H1 (cell line): ENCODE results near the gene AVPR1A. TPM values are rescaled to one million over a fixed set of nuclear protein-coding genes. Genes with fewer than 3 reads are reported as not detected.

Experiments used
- CTCF ChIA-PET: fragments of 300-600 bp; sonication (Branson Sonifier 250); formaldehyde crosslinking; loops from one replicate; lab custom pipeline; 2021; ENCODE audit not compliant: partially characterized antibody; lab: Charles Lee
- POLR2A ChIA-PET: fragments of 300-600 bp; sonication (Branson Sonifier 250); formaldehyde crosslinking; loops from one replicate; lab custom pipeline; 2021; ENCODE audit warnings: inconsistent platforms; ENCODE audit not compliant: partially characterized antibody; lab: Charles Lee
- DNase-seq, 2 experiments: peaks; one replicate each; pipeline versions ENCODE4 v3.0.0 to v3.0.0-alpha.2; 2010 to 2022; ENCODE audit warnings: low spot score in 2 of 2, low read depth in 1 of 2, mixed read lengths in 1 of 2
- FAIRE-seq: peaks from 2 replicates; lab custom pipeline; 2011; peaks lifted over from hg19 to GRCh38; lab: Jason Lieb, UNC
- H2AFZ ChIP-seq: 2 replicates; pipeline ENCODE4 v1.8.1; 2012; ENCODE audit warnings: low read length, inconsistent platforms
- H2AK5ac ChIP-seq: 2 replicates; pipeline ENCODE4 v1.6.1; 2013; ENCODE audit warnings: low read depth, low read length
- H2BK120ac ChIP-seq: replicated peaks from 2 replicates; pipeline ENCODE3; 2013; ENCODE audit warnings: low read depth, low read length, inconsistent platforms
- H2BK12ac ChIP-seq: 2 replicates; pipeline ENCODE4 v1.6.1; 2013; ENCODE audit warnings: low read depth, low read length
- H2BK15ac ChIP-seq: 2 replicates; pipeline ENCODE4 v1.6.1; 2013; ENCODE audit warnings: low read length
- H2BK20ac ChIP-seq: 2 replicates; pipeline ENCODE4 v1.6.1; 2013; ENCODE audit warnings: low read length
- H2BK5ac ChIP-seq: 2 replicates; pipeline ENCODE4 v1.6.1; 2013; ENCODE audit warnings: low read depth, low read length
- H3K14ac ChIP-seq: 2 replicates; pipeline ENCODE4 v1.6.1; 2013; ENCODE audit warnings: inconsistent platforms; ENCODE audit not compliant: insufficient read length
- H3K18ac ChIP-seq: 2 replicates; pipeline ENCODE4 v1.6.1; 2013; ENCODE audit warnings: low read length; ENCODE audit errors: extremely low read depth
- H3K23ac ChIP-seq: 2 replicates; pipeline ENCODE4 v1.6.1; 2013; ENCODE audit warnings: inconsistent platforms; ENCODE audit not compliant: insufficient read length
- H3K23me2 ChIP-seq: 2 replicates; pipeline ENCODE4 v1.6.1; 2013; ENCODE audit warnings: low read depth, low read length
- H3K27ac ChIP-seq: 2 replicates; pipeline ENCODE4 v1.6.1; 2011; ENCODE audit warnings: low read depth, low read length, inconsistent platforms
- H3K27me3 ChIP-seq, 4 experiments: replicated peaks in 1 of 4; 1 replicate in 1 of 4; 2 replicates in 3 of 4; pipeline versions ENCODE4 v1.6.1 to v1.8.1; 2011 to 2013; ENCODE audit warnings: low read length in 3 of 4, mild to moderate bottlenecking in 3 of 4, inconsistent platforms in 2 of 4, mixed read lengths in 2 of 4, moderate library complexity in 1 of 4; ENCODE audit not compliant: control insufficient read depth in 3 of 4, insufficient read depth in 3 of 4; ENCODE audit errors: extremely low read depth in 1 of 4
- H3K36me3 ChIP-seq, 4 experiments: 2 replicates each; pipeline versions ENCODE4 v1.6.1 to v1.8.1; 2011 to 2013; ENCODE audit warnings: mild to moderate bottlenecking in 4 of 4, low read length in 3 of 4, moderate library complexity in 2 of 4, control low read depth in 1 of 4, inconsistent platforms in 1 of 4; ENCODE audit not compliant: insufficient read depth in 4 of 4, control insufficient read depth in 2 of 4
- H3K4ac ChIP-seq: replicated peaks from 2 replicates; pipeline ENCODE3; 2013; ENCODE audit warnings: low read length, low read depth, mixed read lengths, inconsistent platforms; ENCODE audit not compliant: insufficient read length
- H3K4me1 ChIP-seq, 4 experiments: replicated peaks in 1 of 4; 1 replicate in 1 of 4; 2 replicates in 3 of 4; pipeline versions ENCODE4 v1.6.1 to v1.8.1; 2011 to 2013; ENCODE audit warnings: low read length in 3 of 4, inconsistent platforms in 2 of 4, mixed read lengths in 1 of 4; ENCODE audit not compliant: insufficient read depth in 4 of 4, control insufficient read depth in 3 of 4
- H3K4me2 ChIP-seq, 2 experiments: 2 replicates each; pipeline versions ENCODE4 v1.6.1 to v1.8.1; 2011 to 2013; ENCODE audit warnings: low read depth in 2 of 2, low read length in 2 of 2, control low read depth in 1 of 2, inconsistent platforms in 1 of 2, mild to moderate bottlenecking in 1 of 2; ENCODE audit not compliant: insufficient read depth in 1 of 2
- H3K4me3 ChIP-seq, 4 experiments: fragments of 200-600, 300-600 bp in 1 of 4; sonication (generic), shearing (Covaris generic), sonication (Bioruptor Twin) in 1 of 4; 2 replicates each; pipeline versions ENCODE4 v1.5.1 to v1.8.1; 2011 to 2016; ENCODE audit warnings: low read length in 4 of 4, low read depth in 3 of 4, control low read depth in 2 of 4, inconsistent platforms in 2 of 4, mild to moderate bottlenecking in 2 of 4, mixed read lengths in 1 of 4, moderate library complexity in 1 of 4; ENCODE audit not compliant: insufficient read depth in 2 of 4; ENCODE audit errors: extremely low read depth in 1 of 4
- H3K56ac ChIP-seq: replicated peaks from 2 replicates; pipeline ENCODE3; 2013; ENCODE audit warnings: low read depth, mild to moderate bottlenecking, mixed read lengths, low read length, inconsistent platforms; ENCODE audit not compliant: insufficient read length
- H3K79me1 ChIP-seq: 2 replicates; pipeline ENCODE4 v1.6.1; 2013; ENCODE audit warnings: low read depth, low read length, control low read depth
- H3K79me2 ChIP-seq, 2 experiments: 2 replicates each; pipeline versions ENCODE4 v1.6.1 to v1.8.1; 2012 to 2013; ENCODE audit warnings: low read length in 2 of 2, mild to moderate bottlenecking in 2 of 2, inconsistent platforms in 1 of 2; ENCODE audit not compliant: insufficient read depth in 2 of 2, control insufficient read depth in 1 of 2
- H3K9ac ChIP-seq, 4 experiments: replicated peaks in 1 of 4; 1 replicate in 1 of 4; 2 replicates in 3 of 4; pipeline versions ENCODE4 v1.6.1 to v1.8.1; 2011 to 2013; ENCODE audit warnings: low read depth in 3 of 4, low read length in 3 of 4, control low read depth in 2 of 4, mild to moderate bottlenecking in 2 of 4, moderate library complexity in 2 of 4, inconsistent platforms in 1 of 4; ENCODE audit errors: extremely low read depth in 1 of 4
- H3K9me3 ChIP-seq, 2 experiments: 2 replicates each; pipeline versions ENCODE4 v1.6.1 to v1.8.1; 2012 to 2013; ENCODE audit warnings: mild to moderate bottlenecking in 2 of 2, moderate library complexity in 2 of 2, control low read depth in 1 of 2, inconsistent platforms in 1 of 2, low read depth in 1 of 2, low read length in 1 of 2, mixed read lengths in 1 of 2; ENCODE audit not compliant: insufficient read depth in 2 of 2
- H4K20me1 ChIP-seq, 2 experiments: replicated peaks in 1 of 2; 2 replicates each; pipeline versions ENCODE3 to v1.8.1; 2011 to 2013; ENCODE audit warnings: inconsistent platforms in 2 of 2, low read length in 2 of 2, mild to moderate bottlenecking in 1 of 2; ENCODE audit not compliant: insufficient read depth in 2 of 2, control insufficient read depth in 1 of 2
- H4K5ac ChIP-seq: 2 replicates; pipeline ENCODE4 v1.6.1; 2013; ENCODE audit warnings: low read length, low read depth, mixed read lengths, inconsistent platforms; ENCODE audit not compliant: insufficient read length
- H4K8ac ChIP-seq: 2 replicates; pipeline ENCODE4 v1.8.0; 2013; ENCODE audit warnings: mild to moderate bottlenecking, moderate library complexity, low read length, inconsistent platforms; ENCODE audit not compliant: insufficient read depth; ENCODE audit errors: extremely low read depth
- H4K91ac ChIP-seq: replicated peaks from 2 replicates; pipeline ENCODE3; 2013; ENCODE audit warnings: low read length, mixed read lengths, inconsistent platforms; ENCODE audit not compliant: insufficient read length
- CHD2 ChIP-seq: IDR thresholded peaks from 2 replicates; pipeline ENCODE4 v1.6.1; 2012; ENCODE audit warnings: low read length, improper control_type of control experiment
- HDAC2 ChIP-seq, 2 experiments: fragments of 300-600 bp in 1 of 2; sonication (generic) in 1 of 2; IDR thresholded peaks; 2 replicates each; pipeline ENCODE4 v1.6.1; 2011 to 2012; ENCODE audit warnings: low read depth in 2 of 2, low read length in 2 of 2, mild to moderate bottlenecking in 2 of 2, moderate library complexity in 2 of 2, borderline replicate concordance in 1 of 2, inconsistent platforms in 1 of 2
- JUN ChIP-seq: IDR thresholded peaks from 2 replicates; pipeline ENCODE4 v1.6.1; 2011; ENCODE audit warnings: low read depth, mild to moderate bottlenecking, improper control_type of control experiment, low read length
- JUND ChIP-seq: IDR thresholded peaks from 2 replicates; pipeline ENCODE4 v1.6.1; 2011; ENCODE audit warnings: mild to moderate bottlenecking, improper control_type of control experiment, low read length
- KDM5A ChIP-seq: fragments of 200-600 bp; IDR thresholded peaks from 2 replicates; pipeline ENCODE4 v1.7.1; 2012; ENCODE audit warnings: mild to moderate bottlenecking, low read length, inconsistent platforms, mixed read lengths
- POU5F1 ChIP-seq: IDR thresholded peaks from 2 replicates; pipeline ENCODE4 v1.6.1; 2011; ENCODE audit warnings: low read depth, mild to moderate bottlenecking, low read length, moderate library complexity
- TEAD4 ChIP-seq: IDR thresholded peaks from 2 replicates; pipeline ENCODE4 v1.6.1; 2012; ENCODE audit warnings: low read depth, low read length, inconsistent platforms, mixed read lengths
- WGBS, 2 experiments: shearing (Covaris generic) in 1 of 2; methylation state at CpG; one replicate each; pipeline versions ENCODE4 v1.1.6 to v1.1.7; 2013 to 2015; ENCODE audit warnings: low lambda C conversion rate in 2 of 2, mixed read lengths in 2 of 2, inconsistent platforms in 1 of 2, low coverage in 1 of 2, missing lambda C conversion rate in 1 of 2; ENCODE audit not compliant: insufficient replicate concordance in 2 of 2, insufficient coverage in 1 of 2, insufficient read length in 1 of 2; ENCODE audit errors: extremely low coverage in 1 of 2, missing lambda C conversion rate in 1 of 2; 5-methylcytosine and 5-hydroxymethylcytosine counted together
- polyA plus RNA-seq, 7 experiments: library from polyadenylated mRNA; depleted of rRNA in 3 of 7; stranded (reverse) in 5 of 7; unstranded in 2 of 7; fragments of >200 nt in 5 of 7; fragments of 200-250 nt in 2 of 7; gene quantifications; 1 replicate in 5 of 7; 2 replicates in 1 of 7; 4 replicates in 1 of 7; pipeline versions ENCODE4 v1.2.1 to v1.2.3, GENCODE V29; 2011 to 2013; ENCODE audit warnings: missing spikeins in 2 of 7, mixed read lengths in 2 of 7
- total RNA-seq: library from RNA; stranded (reverse); fragmentation: NEBNext Ultra II Directional; extraction: Animal tissue kit (Norgen Biotek cat#: 25700); gene quantifications from 2 replicates; pipeline ENCODE4 v1.2.1, GENCODE V29; 2021

AVPR1A gene
- total and polyA plus RNA-seq, 2 of the 8 experiments (the other 6 are each of a cell fraction or from before 2014, with no cell fraction given), result 0.14 to 0.20 TPM

GRCh38 chr12:63196168-63196567 is 45.2 kb upstream of the AVPR1A start:
- FAIRE-seq, result no peak
- POLR2A ChIA-PET, result no interaction called here
- no peaks in the 10 kb centered on the region for H3K23me2 ChIP-seq
- TF ChIP-seq JUN, result no peak
- TF ChIP-seq JUND, result no peak
- TF ChIP-seq CHD2, result no peak
- TF ChIP-seq HDAC2 (IDR thresholded peaks at IDR 0.05; ENCODE audit: borderline replicate concordance in 1 of 2, low read depth in 2 of 2, low read length in 2 of 2), result no peak
- no peak for TF ChIP-seq KDM5A
- no peak for TF ChIP-seq TEAD4
- TF ChIP-seq POU5F1, result no peak

More at GRCh38 chr12:63196168-63196567, 45.2 kb upstream of the AVPR1A start:
- Histone ChIP-seq H3K79me2 (no peaks in the 10 kb centered on the region), H2BK20ac (no peak overlapping the region), H3K27ac (no peak overlapping the region), H3K4ac (no peak overlapping the region), H4K5ac (no peak overlapping the region), H4K8ac (no peak overlapping the region), H3K9me3 (no peaks in the 10 kb centered on the region), H3K27me3 (no peaks in the 10 kb centered on the region), H3K4me2 (no peak overlapping the region), H2BK15ac (no peak overlapping the region), H3K36me3 (no peaks in the 10 kb centered on the region), H3K9ac (no peak overlapping the region), H3K18ac (no peak overlapping the region), H2BK5ac (no peak overlapping the region), H2BK12ac (no peak overlapping the region), H2AK5ac (no peak overlapping the region), H3K79me1 (no peaks in the 10 kb centered on the region), H2AFZ (0 out of 2 replicates have a peak overlapping the region, but pooled peaks have one; percentile 8), H3K14ac (no peak overlapping the region), H4K91ac (no peak overlapping the region), H3K4me1 (no peaks in the 10 kb centered on the region), H3K56ac (no peak overlapping the region), H4K20me1 (no peaks in the 10 kb centered on the region), H3K23ac (no peak overlapping the region), H3K4me3 (no peak overlapping the region), H2BK120ac (no peak overlapping the region)
- CTCF ChIA-PET, result interaction anchor here (1.1 kb wide), 1 partner anchor 45 kb away, joined by 3 read pairs; the partner anchor contains the start of gene AVPR1A
- no peak for DNase-seq
- WGBS, 2 experiments, result 91% methylated on average over 7 of the region's 7 CpGs; no CpG with 5 or more reads in 1 of the 2 experiments
